GM12878 (cell line): Measurements from ENCODE around the gene TWF1. TPM values are rescaled to one million over a fixed set of nuclear protein-coding genes. Genes with fewer than 3 reads are reported as not detected.

Source experiments
- ATAC-seq: fragments of 200-7000 bp; cut with Tn5 transposase; 3 replicates; pipeline ENCODE4 v1.9.1; 2020; ENCODE audit warnings: mild to moderate bottlenecking, moderate library complexity
- BruUV-seq: library from RNA; stranded (reverse); fragments of 400-500 nt; replicated peaks from 2 replicates; lab custom pipeline; 2021; lab: Mats Ljungman, UMichigan
- CTCF ChIA-PET: fragments of 300-600 bp; sonication (Branson Sonifier 250); formaldehyde crosslinking; extraction: SDS; loops from one replicate; lab custom pipeline; 2021; ENCODE audit warnings: inconsistent platforms; lab: Yijun Ruan, JAX
- POLR2A ChIA-PET: fragments of 350-600 bp; formaldehyde crosslinking; extraction: SDS; loops from one replicate; lab custom pipeline; 2021; ENCODE audit warnings: inconsistent platforms; lab: Charles Lee
- RAD21 ChIA-PET: fragments of 300-600 bp; sonication (Branson Sonifier 250); formaldehyde crosslinking; loops from one replicate; lab custom pipeline; 2023; ENCODE audit warnings: antibody characterized with exemption; ENCODE audit not compliant: unreplicated experiment; lab: Charles Lee
- SMC1A ChIA-PET: fragments of 300-600 bp; sonication (Branson Sonifier 250); formaldehyde crosslinking; loops from one replicate; lab custom pipeline; 2023; ENCODE audit not compliant: unreplicated experiment, uncharacterized antibody; lab: Charles Lee
- DNase-seq: peaks from one replicate; pipeline ENCODE4 v3.0.0-alpha.2; 2011; ENCODE audit warnings: low read depth, low spot score
- FAIRE-seq: peaks from 3 replicates; lab custom pipeline; 2011; peaks lifted over from hg19 to GRCh38; lab: Jason Lieb, UNC
- H2AFZ ChIP-seq: 2 replicates; pipeline ENCODE4 v1.6.0; 2011; ENCODE audit warnings: low read depth, low read length, control low read depth; ENCODE audit not compliant: control insufficient read depth
- H3K27ac ChIP-seq: 2 replicates; pipeline ENCODE4 v1.5.1; 2011; ENCODE audit warnings: control low read depth; ENCODE audit not compliant: control insufficient read depth, insufficient read depth
- H3K27me3 ChIP-seq, 2 experiments: replicated peaks in 1 of 2; 2 replicates each; pipeline versions ENCODE4 v1.6.0 to v1.6.1; 2011; ENCODE audit warnings: low read length in 1 of 2; ENCODE audit not compliant: control insufficient read depth in 2 of 2, insufficient read depth in 2 of 2
- H3K36me3 ChIP-seq, 2 experiments: 2 replicates each; pipeline ENCODE4 v1.5.1; 2011; ENCODE audit warnings: low read length in 1 of 2; ENCODE audit not compliant: control insufficient read depth in 2 of 2, insufficient read depth in 2 of 2
- H3K4me1 ChIP-seq: 2 replicates; pipeline ENCODE4 v1.6.1; 2011; ENCODE audit warnings: mild to moderate bottlenecking, low read length, moderate library complexity, mixed read lengths; ENCODE audit not compliant: control insufficient read depth, insufficient read depth
- H3K4me2 ChIP-seq: 2 replicates; pipeline ENCODE4 v1.6.0; 2011; ENCODE audit warnings: control low read depth; ENCODE audit not compliant: control insufficient read depth, insufficient read depth
- H3K4me3 ChIP-seq: fragments of 200-600 bp; sonication (generic); 2 replicates; pipeline ENCODE4 v1.5.1; 2016
- H3K79me2 ChIP-seq: 2 replicates; pipeline ENCODE4 v1.6.0; 2011; ENCODE audit warnings: low read length; ENCODE audit not compliant: control insufficient read depth, insufficient read depth
- H3K9ac ChIP-seq: 2 replicates; pipeline ENCODE4 v1.8.0; 2011; ENCODE audit warnings: low read length, control low read depth, mixed read lengths; ENCODE audit not compliant: control insufficient read depth, insufficient read depth
- H3K9me3 ChIP-seq: replicated peaks from 3 replicates; pipeline ENCODE4 v1.5.1; 2011; ENCODE audit warnings: mild to moderate bottlenecking, low read length; ENCODE audit not compliant: control insufficient read depth, insufficient read depth
- H4K20me1 ChIP-seq: 2 replicates; pipeline ENCODE4 v1.6.0; 2011; ENCODE audit not compliant: control insufficient read depth, insufficient read depth
- BACH1 ChIP-seq: fragments of 450-650 bp; IDR thresholded peaks from 2 replicates; pipeline ENCODE4 v1.6.1; 2017; ENCODE audit warnings: mild to moderate bottlenecking, borderline replicate concordance
- FOS ChIP-seq: IDR thresholded peaks from 3 replicates; pipeline ENCODE4 v1.6.1; 2011; ENCODE audit warnings: borderline replicate concordance; ENCODE audit not compliant: insufficient read length; ENCODE audit errors: extremely low read depth
- HDAC6 ChIP-seq: fragments of 200-600 bp; sonication (generic); IDR thresholded peaks from one replicate; pipeline ENCODE4 v1.8.0; 2017; ENCODE audit warnings: antibody characterized with exemption; ENCODE audit not compliant: unreplicated experiment
- MEF2B ChIP-seq: fragments of 450-650 bp; IDR thresholded peaks from 2 replicates; pipeline ENCODE4 v1.6.1; 2018; ENCODE audit warnings: mild to moderate bottlenecking, moderate library complexity; ENCODE audit not compliant: partially characterized antibody, poor library complexity, severe bottlenecking
- NBN ChIP-seq: fragments of 450-650 bp; IDR thresholded peaks from 2 replicates; pipeline ENCODE4 v1.6.1; 2016
- NR2F1 ChIP-seq: fragments of 450-650 bp; conservative IDR thresholded peaks from 2 replicates; pipeline ENCODE4 v1.6.1; 2017; ENCODE audit warnings: mild to moderate bottlenecking
- RAD21 ChIP-seq: IDR thresholded peaks from 2 replicates; pipeline ENCODE4 v1.6.1; 2011; ENCODE audit warnings: mild to moderate bottlenecking, low read depth, low read length, moderate library complexity; ENCODE audit not compliant: insufficient read depth
- SIX5 ChIP-seq: IDR thresholded peaks from 2 replicates; pipeline ENCODE4 v1.6.1; 2011; ENCODE audit warnings: mild to moderate bottlenecking, low read depth, low read length, moderate library complexity; ENCODE audit not compliant: severe bottlenecking
- SRF ChIP-seq, 2 experiments: IDR thresholded peaks; 2 replicates each; pipeline ENCODE4 v1.6.1; 2011; ENCODE audit warnings: low read depth in 2 of 2, low read length in 2 of 2, mild to moderate bottlenecking in 1 of 2, moderate library complexity in 1 of 2
- WRNIP1 ChIP-seq: IDR thresholded peaks from 2 replicates; pipeline ENCODE4 v1.6.1; 2011; ENCODE audit warnings: low read depth, low read length, improper control_type of control experiment, borderline replicate concordance
- ZBTB4 ChIP-seq: fragments of 450-650 bp; formaldehyde crosslinking; IDR thresholded peaks from 2 replicates; pipeline ENCODE4 v1.4.0; 2022; ENCODE audit warnings: mild to moderate bottlenecking, moderate library complexity
- ZNF384 ChIP-seq: IDR thresholded peaks from 2 replicates; pipeline ENCODE4 v1.6.1; 2012; ENCODE audit warnings: low read depth, mild to moderate bottlenecking, low read length, improper control_type of control experiment, borderline replicate concordance
- ZNF622 ChIP-seq: fragments of 450-650 bp; IDR thresholded peaks from 2 replicates; pipeline ENCODE4 v1.6.1; 2017; ENCODE audit warnings: mild to moderate bottlenecking, inconsistent platforms
- WGBS: methylation state at CpG from one replicate; pipeline ENCODE4 v1.1.6; 2016; ENCODE audit warnings: low lambda C conversion rate; ENCODE audit not compliant: insufficient replicate concordance, insufficient coverage; ENCODE audit errors: missing lambda C conversion rate; 5-methylcytosine and 5-hydroxymethylcytosine counted together
- in situ Hi-C: fragments of 300-500 bp; cut with MboI; formaldehyde crosslinking; loops from 9 replicates; pipeline ENCODE4 v1.14.3; 2018; ENCODE audit warnings: mixed read lengths
- intact Hi-C: fragments of 100-400 bp; cut with micrococcal nuclease; formaldehyde crosslinking; loops from one replicate; pipeline ENCODE4 v1.14.2; 2022; ENCODE audit not compliant: unreplicated experiment
- polyA plus RNA-seq, 11 experiments: library from polyadenylated mRNA; depleted of rRNA in 4 of 11; unstranded in 6 of 11; stranded (reverse) in 5 of 11; fragments of >200 nt; fragmentation: Nextera tagmentation in 4 of 11; fragmentation: Illumina TruSeq in 1 of 11; extraction: Ambion mirVana in 4 of 11; extraction: Trizol in 1 of 11; gene quantifications; 1 replicate in 1 of 11; 2 replicates in 10 of 11; pipeline versions ENCODE4 v1.2.1 to v1.2.3, GENCODE V29; 2011 to 2016; ENCODE audit warnings: inconsistent platforms in 2 of 11, missing spikeins in 2 of 11, low read depth in 1 of 11
- total RNA-seq, 4 experiments: library from RNA; depleted of rRNA in 3 of 4; stranded (reverse); fragments of >200 nt in 3 of 4; fragmentation: Illumina TruSeq in 1 of 4; extraction: Trizol in 1 of 4; gene quantifications; 2 replicates each; pipeline versions ENCODE4 v1.2.1 to v1.2.3, GENCODE V29; 2013 to 2021

The TWF1 gene
- total and polyA plus RNA-seq, 10 of the 15 experiments (the other 5 are each of a cell fraction or from before 2014, with no cell fraction given) = 8.7 to 23.5 (median 18.4) TPM

- BruUV-seq = no TSS peak
- no peak for FAIRE-seq
- no peaks in the 10 kb centered on the region for H3K4me1 ChIP-seq
- no peak for ATAC-seq
- 0% methylated on average over 3 of the region's 3 CpGs for WGBS
- TF ChIP-seq SIX5 = no peak
- TF ChIP-seq ZNF622 = no peak
- TF ChIP-seq RAD21 = no peak
- no peak for TF ChIP-seq ZNF384
- TF ChIP-seq SRF (IDR thresholded peaks at IDR 0.05; ENCODE audit: low read depth in 2 of 2, low read length in 2 of 2) = no peak
- TF ChIP-seq BACH1 = no peak
- TF ChIP-seq NR2F1 = no peak
- TF ChIP-seq MEF2B = no peak
- TF ChIP-seq FOS = no peak
- no peak for TF ChIP-seq HDAC6
- TF ChIP-seq NBN = no peak
- no peak for TF ChIP-seq ZBTB4 (CRISPR knock-in tag)
- no peak for TF ChIP-seq WRNIP1
- no peak for DNase-seq
- no peak overlapping the region for H2AFZ ChIP-seq
- no peak overlapping the region for H3K27ac ChIP-seq
- in situ Hi-C loops = no loop called here
- ChIA-PET POLR2A (no interaction called here), RAD21 (no interaction called here), SMC1A (interaction anchor here (0.7 to 1.5 kb wide), 2 partner anchors 16 to 55 kb away, joined by 3 to 4 read pairs; no protein-coding TSS in a partner anchor), CTCF (interaction anchor here (0.5 to 0.6 kb wide), 2 partner anchors 1267 to 1342 kb away, joined by 3 read pairs; no protein-coding TSS in a partner anchor)
- no peaks in the 10 kb centered on the region for H3K27me3 ChIP-seq
- no peaks in the 10 kb centered on the region for H3K9me3 ChIP-seq
- no peaks in the 10 kb centered on the region for H3K36me3 ChIP-seq
- no peak overlapping the region for H3K9ac ChIP-seq
- H3K79me2 ChIP-seq = no peaks in the 10 kb centered on the region
- intact Hi-C loops = no loop called here
- H3K4me3 ChIP-seq = no peak overlapping the region
- H3K4me2 ChIP-seq = no peak overlapping the region
- no peaks in the 10 kb centered on the region for H4K20me1 ChIP-seq
These were observed 20.6 kb upstream of the TWF1 start for GRCh38 chr12:43826681-43827080.
